ENCODE data around the gene RAB25.

The RAB25 gene

GRCh38 chr1:156090138-156090839 lies 29.3 kb downstream of the RAB25 start:
- TF ChIP-seq, protein P1, sequence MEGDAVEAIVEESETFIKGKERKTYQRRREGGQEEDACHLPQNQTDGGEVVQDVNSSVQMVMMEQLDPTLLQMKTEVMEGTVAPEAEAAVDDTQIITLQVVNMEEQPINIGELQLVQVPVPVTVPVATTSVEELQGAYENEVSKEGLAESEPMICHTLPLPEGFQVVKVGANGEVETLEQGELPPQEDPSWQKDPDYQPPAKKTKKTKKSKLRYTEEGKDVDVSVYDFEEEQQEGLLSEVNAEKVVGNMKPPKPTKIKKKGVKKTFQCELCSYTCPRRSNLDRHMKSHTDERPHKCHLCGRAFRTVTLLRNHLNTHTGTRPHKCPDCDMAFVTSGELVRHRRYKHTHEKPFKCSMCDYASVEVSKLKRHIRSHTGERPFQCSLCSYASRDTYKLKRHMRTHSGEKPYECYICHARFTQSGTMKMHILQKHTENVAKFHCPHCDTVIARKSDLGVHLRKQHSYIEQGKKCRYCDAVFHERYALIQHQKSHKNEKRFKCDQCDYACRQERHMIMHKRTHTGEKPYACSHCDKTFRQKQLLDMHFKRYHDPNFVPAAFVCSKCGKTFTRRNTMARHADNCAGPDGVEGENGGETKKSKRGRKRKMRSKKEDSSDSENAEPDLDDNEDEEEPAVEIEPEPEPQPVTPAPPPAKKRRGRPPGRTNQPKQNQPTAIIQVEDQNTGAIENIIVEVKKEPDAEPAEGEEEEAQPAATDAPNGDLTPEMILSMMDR (IDR thresholded peaks at IDR 0.05): no peak
- TF ChIP-seq ZFX (IDR thresholded peaks at IDR 0.05; ENCODE audit: borderline replicate concordance): no peak
- no peak overlapping the region for H3K27ac ChIP-seq

GRCh38 chr1:156090840-156091188 lies 29.9 kb downstream of the RAB25 start:
- no peak overlapping the region for H3K27ac ChIP-seq
- TF ChIP-seq, protein P1 (IDR thresholded peaks at IDR 0.05): peak; percentile 98
- TF ChIP-seq ZFX (IDR thresholded peaks at IDR 0.05; ENCODE audit: borderline replicate concordance): no peak

DNA sequence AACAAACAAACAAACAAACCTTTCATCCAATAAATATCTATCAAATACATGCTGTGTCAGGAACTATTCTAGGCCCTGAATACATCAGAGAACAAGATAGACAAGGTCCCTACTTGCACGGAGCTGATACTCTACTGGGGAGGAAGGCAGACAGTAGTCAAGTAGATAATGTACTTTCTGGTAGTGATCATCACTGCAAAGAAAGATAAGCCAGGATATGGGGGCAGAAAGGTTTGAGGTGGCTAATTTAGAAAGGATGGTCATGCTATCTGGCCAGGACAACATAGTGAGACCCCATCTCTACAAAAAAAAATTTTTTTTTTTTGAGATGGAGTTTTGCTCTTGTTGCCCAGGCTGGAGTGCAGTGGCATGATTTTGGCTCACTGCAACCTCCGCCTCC lies 30.6 kb downstream of the RAB25 start:
- no peak overlapping the region for H3K27ac ChIP-seq
- TF ChIP-seq, protein P1 (IDR thresholded peaks at IDR 0.05): no peak
- no peak for TF ChIP-seq ZFX (IDR thresholded peaks at IDR 0.05; ENCODE audit: borderline replicate concordance)

DNA sequence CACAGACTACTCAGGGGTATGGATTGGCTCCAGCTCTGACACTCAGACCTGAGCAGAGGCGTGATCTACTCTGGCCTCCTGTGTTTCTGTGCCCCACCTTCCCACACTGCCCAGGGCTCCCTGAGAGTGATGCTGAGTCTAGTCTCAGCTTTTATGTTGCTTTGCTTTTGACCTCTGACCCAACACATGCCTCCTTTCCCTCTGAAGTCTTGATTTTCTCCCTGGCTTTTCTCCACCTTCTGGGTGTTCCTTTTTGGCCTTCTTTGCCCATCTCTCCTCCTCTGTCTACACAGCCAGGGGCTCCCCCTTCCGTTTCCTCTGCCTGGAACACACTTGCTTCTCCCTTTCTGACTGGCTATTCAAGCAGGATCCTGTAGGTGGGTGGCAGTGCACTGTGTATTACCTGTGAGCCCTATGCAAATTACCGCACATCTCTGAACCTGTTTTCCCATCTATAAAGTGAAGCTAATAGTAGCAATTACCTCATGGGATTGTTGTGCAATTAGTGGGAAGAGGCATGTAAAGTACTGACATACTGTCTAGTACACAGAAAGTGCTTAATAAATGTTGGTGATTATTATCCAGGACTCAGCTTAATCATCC lies 35.0 kb downstream of the RAB25 start:
- no peak for TF ChIP-seq ZFX (IDR thresholded peaks at IDR 0.05; ENCODE audit: borderline replicate concordance)
- TF ChIP-seq, protein P1 (IDR thresholded peaks at IDR 0.05): no peak
- H3K27ac ChIP-seq: no peak overlapping the region

GRCh38 chr1:156096640-156097391 lies 35.9 kb downstream of the RAB25 start:
- no peak overlapping the region for H3K27ac ChIP-seq
- no peak for TF ChIP-seq ZFX (IDR thresholded peaks at IDR 0.05; ENCODE audit: borderline replicate concordance)
- TF ChIP-seq, protein P1 (IDR thresholded peaks at IDR 0.05): peak; percentile 100

- TF ChIP-seq, protein P1 (IDR thresholded peaks at IDR 0.05): no peak
- no peak for TF ChIP-seq ZFX (IDR thresholded peaks at IDR 0.05; ENCODE audit: borderline replicate concordance)
- H3K27ac ChIP-seq: no peak overlapping the region
Measured at GRCh38 chr1:156097499-156098178, 36.7 kb downstream of the RAB25 start.

Measured in 22Rv1 (cell line).